Lung microvascular endothelial cell (primary cell): ENCODE data around the gene CROT. TPM values are rescaled to one million over a fixed set of nuclear protein-coding genes. Genes with fewer than 3 reads are reported as not detected.

ENCODE experiments used
- DNase-seq, 2 donors: peaks; one replicate each; pipeline versions ENCODE4 v3.0.0 to v3.0.0-alpha.2; 2010; ENCODE audit warnings: low read depth in 2 of 2
- total RNA-seq: library from RNA; depleted of rRNA; stranded (reverse); fragments of >200 nt; gene quantifications from 2 replicates; pipeline ENCODE4 v1.2.1, GENCODE V29; 2014

The CROT gene
- total RNA-seq, 1 donor from 2014 or later, result 2.2 TPM

DNA sequence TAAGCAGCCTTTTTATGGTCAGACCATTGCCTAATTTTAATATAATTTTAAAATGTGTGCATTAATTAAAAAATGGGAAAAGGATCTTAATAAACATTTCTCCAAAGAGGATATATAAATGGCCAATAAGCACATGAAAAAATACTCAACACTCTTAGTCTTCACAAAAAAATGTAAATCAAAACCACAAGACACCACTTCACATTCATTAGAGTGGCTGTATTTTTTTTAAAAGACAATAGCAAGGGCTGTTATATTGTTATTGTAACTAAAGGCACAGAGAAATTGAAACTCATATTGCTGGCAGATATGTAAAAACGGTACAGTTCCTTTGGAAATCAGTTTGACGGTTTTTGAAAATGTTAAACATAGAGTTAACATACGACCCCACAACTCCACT lies 3.2 kb upstream of the CROT start:
- DNase-seq, result no peak

DNA sequence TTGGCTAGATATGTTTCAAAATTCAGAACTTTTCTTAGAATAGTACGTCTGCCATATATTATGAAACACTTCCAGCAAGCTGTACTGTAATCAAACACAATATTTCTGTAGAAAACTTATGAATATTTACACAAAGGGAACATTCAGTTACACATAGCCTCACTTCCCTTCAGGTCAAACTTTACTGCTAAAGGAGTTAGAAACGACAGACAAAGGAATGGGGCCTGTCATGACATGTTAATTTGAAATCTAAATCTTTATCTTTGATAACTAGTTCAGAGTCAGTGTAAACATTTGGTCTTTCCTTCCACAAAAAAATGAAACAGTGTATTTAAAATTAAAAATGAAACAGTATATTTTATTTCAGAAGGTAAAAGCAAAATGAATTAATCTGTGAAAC lies 1.0 kb upstream of the CROT start:
- peak in 1 of 2 donors; percentile 38 for DNase-seq

DNA sequence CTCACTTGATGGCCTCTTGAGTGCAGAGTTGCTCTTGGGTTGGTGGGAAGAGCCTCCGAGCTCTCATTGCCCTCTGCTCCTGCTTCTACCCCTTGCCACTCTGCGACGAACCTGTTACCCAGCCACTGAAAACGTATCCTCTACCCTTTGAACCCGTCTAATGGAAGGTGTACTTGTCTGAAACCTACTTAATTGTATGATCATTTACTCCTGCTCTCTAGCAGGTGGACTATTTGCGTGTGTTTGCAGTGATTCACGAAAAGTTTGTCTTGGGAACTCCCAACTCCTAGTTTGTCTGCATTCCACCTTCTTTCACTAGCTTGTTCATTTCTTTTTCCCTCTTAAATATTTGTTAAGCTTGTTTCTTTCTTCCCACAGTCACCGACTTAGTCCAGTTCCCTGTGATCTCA lies 503 bp downstream of the CROT start:
- peak in 1 of 2 donors; percentile 2 for DNase-seq

GRCh38 chr7:87347207-87347606 lies 1.7 kb downstream of the CROT start:
- DNase-seq, result no peak

- no peak for DNase-seq
Observed at GRCh38 chr7:87347664-87348063, 2.2 kb downstream of the CROT start.

GRCh38 chr7:87354749-87355148 lies 9.3 kb downstream of the CROT start:
- DNase-seq, result peak in 1 of 2 donors; percentile 4

DNA sequence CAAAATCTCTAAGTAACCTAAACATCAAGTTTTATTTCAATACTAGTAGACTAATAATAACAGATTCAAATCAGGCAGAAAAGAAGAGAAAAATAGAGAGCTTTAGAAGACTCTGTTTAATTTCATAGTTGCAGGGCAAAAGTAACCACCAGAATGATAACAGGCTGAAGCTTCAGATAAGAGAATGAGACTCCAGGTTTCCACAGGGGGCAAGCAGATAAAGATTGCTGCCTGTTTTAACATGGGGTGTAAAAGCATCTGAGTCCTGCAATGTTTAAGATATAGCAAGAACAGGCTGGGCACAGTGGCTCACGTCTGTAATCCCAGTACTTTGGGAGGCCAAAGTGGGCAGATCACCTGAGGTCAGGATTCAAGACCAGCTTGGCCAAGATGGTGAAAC lies 11.0 kb downstream of the CROT start:
- no peak for DNase-seq

- DNase-seq, result no peak
Observed at GRCh38 chr7:87359366-87359765, 13.9 kb downstream of the CROT start.

GRCh38 chr7:87361320-87361719 lies 15.9 kb downstream of the CROT start:
- no peak for DNase-seq

- no peak for DNase-seq
Observed at GRCh38 chr7:87363342-87363741, 17.9 kb downstream of the CROT start.

GRCh38 chr7:87364246-87364645 lies 18.8 kb downstream of the CROT start:
- DNase-seq, result no peak

GRCh38 chr7:87369216-87369615 lies 23.8 kb downstream of the CROT start:
- DNase-seq, result no peak

- DNase-seq, result peak; percentile 26 to 32
Observed at GRCh38 chr7:87370660-87371180, 25.3 kb downstream of the CROT start.

DNA sequence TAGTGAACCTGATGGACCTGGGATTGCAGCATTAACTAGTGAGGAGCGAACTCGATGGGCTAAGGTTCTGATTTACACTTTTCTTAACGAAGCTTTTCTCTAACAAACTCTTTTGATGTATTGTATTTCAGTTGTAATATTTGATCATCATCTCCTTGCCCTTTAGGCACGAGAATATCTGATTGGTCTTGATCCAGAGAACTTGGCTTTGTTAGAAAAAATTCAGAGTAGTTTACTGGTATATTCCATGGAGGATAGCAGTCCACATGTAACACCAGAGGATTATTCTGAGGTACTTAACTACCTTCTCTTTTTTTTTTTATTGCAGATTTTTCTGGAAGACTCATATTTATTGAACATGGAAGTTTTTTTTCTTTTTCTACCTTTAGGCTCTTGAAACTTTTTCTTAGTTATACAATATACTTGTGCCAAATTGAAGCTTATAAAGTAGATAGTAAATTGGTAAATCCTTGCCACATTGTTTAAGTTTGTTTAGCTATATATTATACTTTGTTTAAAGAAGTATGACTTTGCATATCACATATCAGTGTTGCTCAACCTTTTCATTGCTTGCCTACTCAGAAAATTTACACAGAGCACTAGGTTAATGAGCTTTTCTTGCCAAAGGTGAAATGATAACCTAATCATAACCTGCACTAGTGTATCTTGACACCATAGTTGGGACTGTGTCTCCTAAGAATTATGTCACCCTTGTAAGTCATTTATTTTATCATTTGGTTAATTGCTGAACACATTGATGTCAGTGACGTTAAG lies 30.4 kb downstream of the CROT start:
- DNase-seq, result no peak

- DNase-seq, result no peak
Observed at GRCh38 chr7:87380905-87381304, 35.4 kb downstream of the CROT start.

DNA sequence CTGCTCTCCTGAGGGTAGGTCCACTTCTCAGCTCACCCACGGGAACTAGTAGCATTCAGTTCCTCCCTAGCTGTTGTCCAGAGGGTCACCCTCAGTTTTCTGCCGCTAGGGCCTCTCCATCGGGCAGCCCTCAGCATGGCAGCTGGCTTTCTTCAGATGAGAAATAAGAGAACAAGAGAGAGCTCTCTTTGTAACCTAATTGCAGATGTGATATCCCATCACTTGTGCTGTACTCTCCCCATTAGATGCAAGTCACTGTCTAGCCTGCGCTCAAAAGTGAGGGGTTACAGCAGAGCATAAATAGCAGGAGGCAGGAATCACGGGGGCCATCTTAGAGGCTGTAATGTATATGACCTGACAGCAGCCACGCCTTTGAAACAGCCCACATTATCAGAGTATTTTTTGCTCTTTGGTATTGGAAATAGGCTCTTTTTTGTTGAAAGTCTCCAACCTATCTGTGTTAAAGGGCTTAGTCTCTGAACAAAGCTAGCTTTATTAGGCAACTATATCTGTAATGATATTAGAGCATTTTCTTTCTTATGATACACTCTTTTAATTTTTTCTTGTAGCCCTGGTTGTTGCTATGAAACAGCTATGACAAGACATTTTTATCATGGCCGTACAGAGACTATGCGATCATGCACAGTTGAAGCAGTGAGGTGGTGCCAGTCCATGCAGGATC lies 45.7 kb downstream of the CROT start:
- DNase-seq, result no peak

GRCh38 chr7:87395442-87396020 lies 50.1 kb downstream of the CROT start:
- DNase-seq, result no peak

DNA sequence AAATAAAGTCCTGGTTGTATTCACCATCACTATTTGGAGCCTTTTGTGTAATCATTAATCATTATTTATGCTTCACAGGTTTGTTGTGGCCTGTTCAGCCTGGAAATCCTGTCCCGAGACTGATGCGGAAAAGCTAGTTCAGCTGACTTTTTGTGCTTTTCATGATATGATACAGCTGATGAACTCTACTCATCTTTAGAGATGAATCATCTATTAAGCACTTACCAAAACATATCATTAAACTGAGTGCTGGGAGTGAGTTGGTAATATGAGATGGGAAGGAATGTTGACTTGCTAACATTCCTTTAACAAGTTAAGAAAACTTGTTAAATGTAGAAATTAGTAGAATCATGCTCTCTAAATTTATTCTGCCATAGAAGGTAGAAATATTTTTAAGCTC lies 53.0 kb downstream of the CROT start:
- peak in 1 of 2 donors; percentile 2 for DNase-seq

GRCh38 chr7:87404674-87405073 lies 59.2 kb downstream of the CROT start:
- no peak for DNase-seq

- DNase-seq, result no peak
Observed at GRCh38 chr7:87411186-87411585, 65.7 kb downstream of the CROT start.

- DNase-seq, result no peak
Observed at GRCh38 chr7:87413029-87413428, 67.6 kb downstream of the CROT start.
